ENCODE data around the gene TNFAIP2. TPM values are rescaled to one million over a fixed set of nuclear protein-coding genes. Genes with fewer than 3 reads are reported as not detected.
A peak's percentile ranks its signal among the peaks of the same experiment; 100 is the strongest.

Gene TNFAIP2, protein sequence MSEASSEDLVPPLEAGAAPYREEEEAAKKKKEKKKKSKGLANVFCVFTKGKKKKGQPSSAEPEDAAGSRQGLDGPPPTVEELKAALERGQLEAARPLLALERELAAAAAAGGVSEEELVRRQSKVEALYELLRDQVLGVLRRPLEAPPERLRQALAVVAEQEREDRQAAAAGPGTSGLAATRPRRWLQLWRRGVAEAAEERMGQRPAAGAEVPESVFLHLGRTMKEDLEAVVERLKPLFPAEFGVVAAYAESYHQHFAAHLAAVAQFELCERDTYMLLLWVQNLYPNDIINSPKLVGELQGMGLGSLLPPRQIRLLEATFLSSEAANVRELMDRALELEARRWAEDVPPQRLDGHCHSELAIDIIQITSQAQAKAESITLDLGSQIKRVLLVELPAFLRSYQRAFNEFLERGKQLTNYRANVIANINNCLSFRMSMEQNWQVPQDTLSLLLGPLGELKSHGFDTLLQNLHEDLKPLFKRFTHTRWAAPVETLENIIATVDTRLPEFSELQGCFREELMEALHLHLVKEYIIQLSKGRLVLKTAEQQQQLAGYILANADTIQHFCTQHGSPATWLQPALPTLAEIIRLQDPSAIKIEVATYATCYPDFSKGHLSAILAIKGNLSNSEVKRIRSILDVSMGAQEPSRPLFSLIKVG
- total RNA-seq (1 to 10 TPM in 1 of 2 experiments, under 1 TPM in 1; 0.70 to 1.4 TPM), polyA plus RNA-seq (not detected)

DNA sequence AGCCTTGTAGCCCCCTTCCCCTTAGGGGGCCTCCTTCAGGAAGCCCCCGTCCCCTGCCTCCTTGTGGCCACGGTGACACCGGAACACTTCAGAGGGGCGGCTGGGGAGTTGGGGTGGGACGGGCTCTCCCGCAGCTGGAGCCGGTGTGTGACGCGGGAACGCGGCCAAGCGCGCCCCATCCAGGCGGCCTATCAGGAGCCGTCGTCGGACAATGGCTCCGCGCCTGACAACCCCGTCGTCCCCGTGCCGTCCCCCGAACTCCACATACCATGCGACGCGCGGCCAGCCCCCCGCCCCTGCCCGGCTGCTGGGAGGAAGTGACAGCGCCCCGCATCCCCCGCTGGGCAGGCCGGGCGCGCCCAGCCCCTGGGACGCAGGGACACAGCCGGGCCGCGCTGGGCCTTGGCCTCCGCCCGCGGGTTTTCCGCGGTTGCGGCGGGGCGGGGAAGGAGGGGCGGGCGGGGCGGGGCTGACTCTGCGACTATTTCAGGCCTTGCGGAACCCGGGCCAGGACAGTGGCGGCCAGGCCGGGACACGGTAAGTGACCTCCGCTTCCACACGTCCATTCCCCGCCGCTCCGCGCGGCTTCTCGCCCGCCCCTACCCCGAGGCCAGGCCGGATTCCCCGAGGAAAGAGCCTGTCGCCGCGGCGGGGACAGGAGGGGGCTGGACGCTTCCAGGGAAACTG, at the start of gene TNFAIP2:
TSS of gene TNFAIP2 (plus strand) at position 515 of the 687 bp plus-strand sequence. CDS start 2,997 bp downstream, outside the sequence.
- no peak within 1 kb of the TSS for H3K4me3 ChIP-seq (ENCODE audit: low read length)
- H3K27ac Mint-ChIP-seq: no peak within 1 kb of the TSS
- peaks cover 7% of the 10 kb centered on the region for H3K4me1 ChIP-seq (ENCODE audit: insufficient read depth, low read length)
- CTCF ChIA-PET: no interaction called here
- no peaks in the 10 kb centered on the region for H3K36me3 ChIP-seq (ENCODE audit: insufficient read depth, low read length)
- H3K27me3 ChIP-seq (ENCODE audit: insufficient read depth, low read length, poor library complexity, severe bottlenecking): peaks cover 4% of the 10 kb centered on the region
- H3K9me3 Mint-ChIP-seq: no peaks in the 10 kb centered on the region
- no peaks in the 10 kb centered on the region for H3K36me3 Mint-ChIP-seq
- no peaks in the 10 kb centered on the region for H3K9me3 ChIP-seq (ENCODE audit: low read length)
- H3K27me3 Mint-ChIP-seq: peaks cover 19 to 25% of the 10 kb centered on the region in 2 donors
- H3K4me1 Mint-ChIP-seq: peaks cover 0 to 5% (median 0%) of the 10 kb centered on the region in 3 donors
- no peak for DNase-seq
- peak within 1 kb of the TSS; percentile 57 for H3K27ac ChIP-seq (ENCODE audit: low read depth, low read length)
- peak within 1 kb of the TSS in 2 of 7 donors; percentile 15 to 32 for H3K4me3 Mint-ChIP-seq
- POLR2A ChIA-PET: no interaction called here

DNA sequence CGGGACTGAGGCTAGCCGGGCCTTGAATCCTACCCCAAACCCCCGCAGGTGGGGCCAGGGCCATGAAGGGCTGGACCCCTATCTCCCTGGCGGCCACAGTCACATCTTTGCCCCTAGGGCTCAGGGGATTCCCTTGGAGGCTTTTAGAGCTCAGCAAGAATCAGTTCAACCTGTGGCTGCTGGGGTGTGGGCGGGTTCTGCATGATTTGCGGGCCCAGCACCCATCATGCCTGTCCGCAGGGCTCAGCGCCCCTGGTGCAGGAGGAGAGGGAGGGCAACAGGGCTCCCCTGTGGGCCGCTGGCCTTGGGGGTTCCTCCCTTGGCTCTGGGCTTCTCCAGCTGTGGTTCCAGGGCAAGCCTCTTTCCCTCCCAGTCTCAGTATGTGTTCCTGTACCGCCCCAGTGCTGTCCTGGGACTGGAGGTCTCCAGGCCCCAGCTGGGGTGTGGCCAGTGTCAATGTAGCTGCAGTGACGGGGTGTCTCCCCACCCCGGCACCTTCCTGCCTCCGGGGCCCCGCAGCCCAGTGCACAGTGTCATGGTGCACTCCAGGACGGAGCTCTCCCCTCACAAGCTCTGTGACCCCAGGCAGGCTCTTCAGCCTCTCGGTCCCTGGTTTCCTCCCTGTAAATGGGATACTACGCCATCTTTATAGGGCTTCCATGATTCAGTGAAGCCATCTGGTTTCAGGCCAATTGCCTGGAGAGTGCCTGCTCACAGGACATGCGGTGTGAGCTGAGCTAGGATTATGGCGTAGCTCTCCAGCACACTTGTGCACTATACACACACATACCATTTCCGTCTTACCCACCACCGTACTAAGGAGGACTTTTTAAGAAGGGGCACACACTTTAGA, 49.2 kb upstream of the TNFAIP2 start:
- Mint-ChIP-seq H3K4me3 (peak overlapping the region in 5 of 7 donors; percentile 5 to 51 (median 45)), H3K4me1 (peaks cover 0 to 6% (median 5%) of the 10 kb centered on the region in 3 donors), H3K9me3 (no peaks in the 10 kb centered on the region), H3K27me3 (peaks cover 7 to 16% of the 10 kb centered on the region in 2 donors), H3K36me3 (no peaks in the 10 kb centered on the region), H3K27ac (peak overlapping the region in 1 of 8 donors; percentile 31)
- Histone ChIP-seq H3K27ac (ENCODE audit: low read depth, low read length) (no peak overlapping the region), H3K9me3 (ENCODE audit: low read length) (no peaks in the 10 kb centered on the region), H3K4me1 (ENCODE audit: insufficient read depth, low read length) (no peaks in the 10 kb centered on the region), H3K4me3 (ENCODE audit: low read length) (no peak overlapping the region), H3K36me3 (ENCODE audit: insufficient read depth, low read length) (no peaks in the 10 kb centered on the region), H3K27me3 (ENCODE audit: insufficient read depth, low read length, poor library complexity, severe bottlenecking) (no peaks in the 10 kb centered on the region)
- POLR2A ChIA-PET: no interaction called here
- CTCF ChIA-PET: interaction anchor here (1.5 to 1.6 kb wide), 2 partner anchors 8 to 379 kb away, joined by 3 to 4 read pairs; no protein-coding TSS in a partner anchor
- DNase-seq: no peak

DNA sequence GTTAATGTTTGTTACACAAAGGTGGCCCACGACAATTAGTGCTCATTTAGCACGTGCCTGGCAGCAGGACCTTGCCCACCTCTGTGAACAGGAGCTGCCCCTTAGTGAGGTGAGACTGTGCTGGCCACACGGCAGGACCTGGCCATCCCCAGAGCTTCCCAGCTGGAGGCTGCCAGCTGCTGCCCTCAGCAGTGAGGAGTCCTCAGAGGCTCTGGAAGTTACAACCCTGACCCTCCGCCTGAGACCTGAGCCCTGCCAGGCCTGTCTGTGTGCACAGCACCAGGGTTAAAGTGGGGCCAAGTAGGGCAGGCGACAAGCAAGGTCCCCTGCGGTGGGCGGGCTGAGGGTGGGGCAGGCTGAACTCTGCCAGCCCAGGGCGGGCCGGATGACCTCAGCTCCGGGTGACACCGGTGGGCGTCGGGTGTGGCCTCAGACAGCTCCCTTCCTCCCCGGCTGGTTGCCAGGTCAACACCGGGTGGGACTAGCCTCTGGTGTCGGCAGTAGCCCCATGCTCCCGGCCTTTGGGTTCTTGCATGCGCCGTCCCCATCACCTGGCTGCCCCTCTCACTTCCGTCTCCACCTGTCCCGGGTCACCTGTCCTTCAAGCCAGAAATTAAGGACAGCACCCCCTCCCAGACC, 48.4 kb upstream of the TNFAIP2 start:
- H3K27ac Mint-ChIP-seq: peak overlapping the region in 1 of 8 donors; percentile 31
- CTCF ChIA-PET: interaction anchor here (1.5 to 1.6 kb wide), 2 partner anchors 9 to 380 kb away, joined by 3 to 4 read pairs; no protein-coding TSS in a partner anchor
- DNase-seq: peak in 4 of 5 donors; percentile 16 to 48 (median 28)
- Histone ChIP-seq H3K27ac (ENCODE audit: low read depth, low read length) (no peak overlapping the region), H3K9me3 (ENCODE audit: low read length) (no peaks in the 10 kb centered on the region), H3K36me3 (ENCODE audit: insufficient read depth, low read length) (no peaks in the 10 kb centered on the region), H3K4me3 (ENCODE audit: low read length) (peak overlapping the region; percentile 19), H3K27me3 (ENCODE audit: insufficient read depth, low read length, poor library complexity, severe bottlenecking) (no peaks in the 10 kb centered on the region), H3K4me1 (ENCODE audit: insufficient read depth, low read length) (no peaks in the 10 kb centered on the region)
- H3K36me3 Mint-ChIP-seq: no peaks in the 10 kb centered on the region
- no peaks in the 10 kb centered on the region for H3K9me3 Mint-ChIP-seq
- POLR2A ChIA-PET: no interaction called here
- peak overlapping the region in 6 of 7 donors; percentile 9 to 51 (median 38) for H3K4me3 Mint-ChIP-seq
- H3K4me1 Mint-ChIP-seq: peaks cover 0 to 6% (median 5%) of the 10 kb centered on the region in 3 donors
- peaks cover 7 to 13% of the 10 kb centered on the region in 2 donors for H3K27me3 Mint-ChIP-seq

DNA sequence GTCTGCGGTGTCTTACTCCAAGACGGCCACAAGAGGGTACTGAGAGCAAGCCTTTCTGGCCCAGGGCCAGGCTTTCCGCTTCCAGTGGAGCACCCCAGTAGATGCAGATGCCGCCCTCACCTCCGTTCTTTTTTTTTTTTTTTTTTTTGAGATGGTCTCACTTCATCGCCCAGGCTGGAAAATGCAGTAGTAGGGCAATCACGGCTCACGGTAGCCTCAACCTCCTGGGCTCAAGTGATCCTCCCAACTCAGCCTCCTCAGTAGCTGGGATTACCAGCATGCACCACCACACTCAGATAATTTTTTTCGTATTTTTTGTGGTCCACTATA, 44.9 kb upstream of the TNFAIP2 start:
- Histone ChIP-seq H3K27me3 (ENCODE audit: insufficient read depth, low read length, poor library complexity, severe bottlenecking) (no peaks in the 10 kb centered on the region), H3K27ac (ENCODE audit: low read depth, low read length) (no peak overlapping the region), H3K4me1 (ENCODE audit: insufficient read depth, low read length) (no peaks in the 10 kb centered on the region), H3K36me3 (ENCODE audit: insufficient read depth, low read length) (no peaks in the 10 kb centered on the region), H3K4me3 (ENCODE audit: low read length) (no peak overlapping the region), H3K9me3 (ENCODE audit: low read length) (no peaks in the 10 kb centered on the region)
- no peak overlapping the region for H3K4me3 Mint-ChIP-seq
- peaks cover 4 to 5% of the 10 kb centered on the region in 2 donors for H3K27me3 Mint-ChIP-seq
- ChIA-PET CTCF (interaction anchor here (1.2 kb wide), 1 partner anchor 385 kb away, joined by 3 read pairs; no protein-coding TSS in a partner anchor), POLR2A (no interaction called here)
- DNase-seq: peak; percentile 69 to 84 (median 72)
- peaks cover 0 to 6% (median 5%) of the 10 kb centered on the region in 3 donors for H3K4me1 Mint-ChIP-seq
- no peaks in the 10 kb centered on the region for H3K36me3 Mint-ChIP-seq
- no peak overlapping the region for H3K27ac Mint-ChIP-seq
- no peaks in the 10 kb centered on the region for H3K9me3 Mint-ChIP-seq

DNA sequence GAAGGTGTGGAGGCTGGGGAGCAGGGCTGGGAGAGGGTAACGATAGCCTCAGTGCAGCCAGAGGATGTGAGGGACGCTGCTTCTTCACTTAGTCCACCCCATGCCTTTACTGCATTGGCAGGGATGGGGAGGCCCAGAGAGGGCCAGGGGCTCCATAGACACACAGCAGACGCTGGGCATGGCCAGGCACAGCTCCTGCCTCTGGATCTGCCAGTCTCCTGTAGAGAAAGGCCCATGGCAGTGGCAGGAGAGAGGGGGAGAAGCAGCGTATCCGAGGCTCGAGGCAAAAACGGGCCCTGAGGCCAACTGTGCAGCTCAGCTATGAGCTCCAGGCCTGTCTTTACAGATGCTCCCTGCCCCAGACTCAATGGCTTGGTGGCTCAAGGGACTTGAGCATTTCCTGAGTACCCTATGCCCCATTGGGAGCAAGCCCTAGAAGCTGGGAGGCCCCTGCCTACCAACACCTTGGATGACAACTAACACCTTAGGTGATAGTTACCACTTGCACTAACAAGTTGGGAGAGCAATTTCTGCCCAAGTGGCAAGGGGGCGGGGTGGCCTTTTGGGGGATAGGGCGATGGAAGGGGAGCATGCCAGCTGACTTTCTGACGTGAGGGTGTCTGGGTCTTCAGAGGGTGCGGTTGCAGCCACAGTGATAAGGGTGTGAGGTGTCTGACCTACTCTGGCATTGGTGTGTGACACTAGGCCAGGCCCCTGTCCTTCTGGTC, 44.2 kb upstream of the TNFAIP2 start:
- Histone ChIP-seq H3K4me1 (ENCODE audit: insufficient read depth, low read length) (no peaks in the 10 kb centered on the region), H3K9me3 (ENCODE audit: low read length) (no peaks in the 10 kb centered on the region), H3K27me3 (ENCODE audit: insufficient read depth, low read length, poor library complexity, severe bottlenecking) (no peaks in the 10 kb centered on the region), H3K27ac (ENCODE audit: low read depth, low read length) (no peak overlapping the region), H3K36me3 (ENCODE audit: insufficient read depth, low read length) (no peaks in the 10 kb centered on the region), H3K4me3 (ENCODE audit: low read length) (no peak overlapping the region)
- CTCF ChIA-PET: interaction anchor here (0.9 to 1.2 kb wide), 2 partner anchors 26 to 386 kb away, joined by 3 to 4 read pairs; no protein-coding TSS in a partner anchor
- POLR2A ChIA-PET: no interaction called here
- Mint-ChIP-seq H3K36me3 (no peaks in the 10 kb centered on the region), H3K9me3 (no peaks in the 10 kb centered on the region), H3K4me1 (peaks cover 0 to 6% (median 5%) of the 10 kb centered on the region in 3 donors), H3K27ac (no peak overlapping the region), H3K27me3 (peaks cover 4 to 5% of the 10 kb centered on the region in 2 donors), H3K4me3 (no peak overlapping the region)
- peak in 1 of 5 donors; percentile 40 for DNase-seq

DNA sequence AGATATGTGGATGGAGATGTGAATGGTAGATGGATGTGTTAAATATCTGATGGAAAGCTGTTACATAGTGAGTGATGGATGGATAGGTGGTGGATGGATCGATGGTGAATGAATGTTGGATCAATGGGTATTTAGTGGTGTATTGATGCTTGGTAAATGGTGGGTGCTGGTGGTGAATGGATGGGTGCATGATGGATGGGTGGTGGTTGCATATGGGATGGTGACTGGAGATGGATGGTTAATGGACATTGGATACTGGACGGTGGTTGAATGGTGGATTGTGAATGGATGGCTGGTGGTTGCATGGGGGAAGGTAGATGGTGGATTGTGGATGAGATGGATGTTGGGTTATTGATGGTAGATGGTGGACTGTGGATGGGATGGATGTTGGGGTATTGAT, 41.3 kb upstream of the TNFAIP2 start:
- Histone ChIP-seq H3K27me3 (ENCODE audit: insufficient read depth, low read length, poor library complexity, severe bottlenecking) (no peaks in the 10 kb centered on the region), H3K4me1 (ENCODE audit: insufficient read depth, low read length) (no peaks in the 10 kb centered on the region), H3K36me3 (ENCODE audit: insufficient read depth, low read length) (no peaks in the 10 kb centered on the region), H3K9me3 (ENCODE audit: low read length) (no peaks in the 10 kb centered on the region), H3K27ac (ENCODE audit: low read depth, low read length) (no peak overlapping the region), H3K4me3 (ENCODE audit: low read length) (no peak overlapping the region)
- CTCF ChIA-PET: no interaction called here
- H3K27ac Mint-ChIP-seq: no peak overlapping the region
- H3K9me3 Mint-ChIP-seq: no peaks in the 10 kb centered on the region
- H3K4me1 Mint-ChIP-seq: peaks cover 0 to 2% (median 0%) of the 10 kb centered on the region in 3 donors
- no peak for DNase-seq
- POLR2A ChIA-PET: no interaction called here
- H3K36me3 Mint-ChIP-seq: no peaks in the 10 kb centered on the region
- peaks cover 11 to 13% of the 10 kb centered on the region in 2 donors for H3K27me3 Mint-ChIP-seq
- no peak overlapping the region for H3K4me3 Mint-ChIP-seq
